GM21528 (cell line): ENCODE measurements around the gene TELO2.
"Not testable (repeated sequence)": the region's sequence is repeated elsewhere in the genome, so short reads cannot be mapped to it uniquely, and the experiment has no call there.

Experiments used
- ATAC-seq: cut with Tn5 transposase; IDR thresholded peaks from one replicate; pipeline ENCODE4 v1.9.1; 2021; ENCODE audit warnings: mild to moderate bottlenecking, moderate library complexity; ENCODE audit not compliant: unreplicated experiment, low FRiP score

TELO2 gene

DNA sequence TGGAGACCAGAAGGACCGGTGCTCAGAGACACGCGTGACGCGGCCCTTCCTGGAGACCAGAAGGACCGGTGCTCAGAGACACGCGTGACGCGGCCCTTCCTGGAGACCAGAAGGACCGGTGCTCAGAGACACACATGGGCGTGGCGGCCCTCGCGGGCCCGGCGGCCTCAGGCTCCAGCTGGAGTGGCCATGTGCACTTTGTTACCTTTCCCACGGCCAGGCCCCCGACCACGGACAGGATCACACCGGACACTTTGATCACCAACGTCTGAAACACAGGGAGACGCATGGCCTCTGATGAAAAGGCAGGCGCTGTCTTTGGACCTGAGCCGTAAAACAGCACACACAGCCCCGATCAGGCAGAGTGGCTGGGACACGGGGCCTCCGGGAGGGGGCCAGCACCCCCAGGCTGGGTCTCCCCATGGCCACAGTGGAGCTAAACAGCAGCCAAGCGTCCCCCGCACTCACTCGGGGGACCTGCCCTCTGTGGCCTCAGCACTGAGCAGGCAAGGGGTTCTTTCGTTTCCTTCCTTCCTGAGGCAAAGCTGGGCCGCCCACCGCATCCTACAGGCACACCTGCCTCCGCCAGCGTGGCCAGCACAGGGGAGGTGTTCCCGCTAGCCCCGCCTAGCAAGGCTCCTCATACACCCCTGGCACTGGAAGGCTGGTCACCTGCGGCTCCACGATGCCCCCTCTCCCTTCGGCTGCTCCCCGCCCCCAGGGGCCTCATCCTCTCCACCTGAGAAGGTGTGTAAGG is 35.5 kb upstream of the TELO2 start:
- no peak for ATAC-seq

- no peak for ATAC-seq
Observed at GRCh38 chr16:1458336-1458976, 34.7 kb upstream of the TELO2 start.

DNA sequence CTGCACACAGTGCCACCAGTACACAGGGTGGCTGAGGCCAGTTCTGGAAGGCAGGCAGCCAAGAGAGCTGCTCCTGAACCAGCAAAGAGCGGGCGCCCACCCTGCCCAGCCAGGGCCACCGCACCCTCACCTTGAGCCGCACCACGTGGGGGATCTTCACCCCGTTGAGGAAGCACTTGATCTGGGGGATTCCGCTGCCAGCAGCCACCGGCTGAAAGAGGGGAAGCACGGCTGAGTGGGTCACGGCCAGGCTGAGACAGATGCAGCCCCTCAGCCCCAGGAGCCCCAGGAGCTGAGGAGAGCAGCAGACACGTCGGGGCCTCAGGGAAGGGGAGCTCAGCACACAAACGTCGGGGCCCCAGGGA is 34.2 kb upstream of the TELO2 start:
- ATAC-seq, result no peak

DNA sequence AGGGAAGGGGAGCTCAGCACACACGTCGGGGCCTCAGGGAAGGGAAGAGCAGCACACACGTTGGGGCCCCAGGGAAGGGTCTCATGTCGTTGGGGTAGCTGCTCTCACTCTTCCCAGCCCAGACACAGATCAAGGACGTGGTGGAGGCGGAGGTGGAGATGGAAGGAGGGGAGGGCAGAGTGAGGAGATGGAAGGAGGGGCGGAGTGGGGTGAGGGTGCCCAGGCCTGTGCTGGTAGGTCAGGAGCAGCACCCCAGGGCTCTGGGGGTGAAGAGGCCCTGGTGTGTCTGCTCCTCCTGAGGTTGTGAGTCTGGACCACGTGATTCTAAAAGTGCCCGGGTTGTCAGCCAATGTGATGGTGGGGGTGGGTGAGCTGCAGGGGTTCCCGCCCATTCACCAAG is 33.2 kb upstream of the TELO2 start:
- ATAC-seq, result no peak

DNA sequence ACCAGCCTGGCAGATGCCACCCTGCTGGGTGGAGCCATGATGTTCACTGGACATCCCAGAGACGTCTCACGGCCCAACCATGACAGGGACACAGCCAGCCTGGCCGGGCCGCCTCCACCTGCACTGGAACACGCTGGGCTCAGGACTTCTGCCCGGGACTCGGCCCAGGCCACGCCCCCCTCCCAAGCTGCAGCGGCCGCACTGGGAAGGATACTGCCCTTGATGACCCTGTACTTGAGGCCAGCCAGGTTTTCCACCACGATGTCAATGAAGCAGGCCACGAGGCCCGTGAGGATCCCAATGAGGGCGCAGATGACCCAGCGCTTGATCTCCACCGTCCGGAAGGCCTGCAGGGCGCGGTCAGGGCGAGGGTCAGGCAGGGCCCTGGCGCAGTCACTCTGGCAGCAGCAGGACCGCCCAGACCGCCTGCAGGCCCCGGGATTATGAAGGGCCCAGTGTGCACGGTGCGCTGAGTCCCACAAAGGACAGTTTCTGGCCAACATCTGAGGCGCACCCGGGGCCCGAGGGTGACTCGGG is 32.5 kb upstream of the TELO2 start:
- ATAC-seq, result no peak

GRCh38 chr16:1461146-1461545 is 32.0 kb upstream of the TELO2 start:
- no peak for ATAC-seq

DNA sequence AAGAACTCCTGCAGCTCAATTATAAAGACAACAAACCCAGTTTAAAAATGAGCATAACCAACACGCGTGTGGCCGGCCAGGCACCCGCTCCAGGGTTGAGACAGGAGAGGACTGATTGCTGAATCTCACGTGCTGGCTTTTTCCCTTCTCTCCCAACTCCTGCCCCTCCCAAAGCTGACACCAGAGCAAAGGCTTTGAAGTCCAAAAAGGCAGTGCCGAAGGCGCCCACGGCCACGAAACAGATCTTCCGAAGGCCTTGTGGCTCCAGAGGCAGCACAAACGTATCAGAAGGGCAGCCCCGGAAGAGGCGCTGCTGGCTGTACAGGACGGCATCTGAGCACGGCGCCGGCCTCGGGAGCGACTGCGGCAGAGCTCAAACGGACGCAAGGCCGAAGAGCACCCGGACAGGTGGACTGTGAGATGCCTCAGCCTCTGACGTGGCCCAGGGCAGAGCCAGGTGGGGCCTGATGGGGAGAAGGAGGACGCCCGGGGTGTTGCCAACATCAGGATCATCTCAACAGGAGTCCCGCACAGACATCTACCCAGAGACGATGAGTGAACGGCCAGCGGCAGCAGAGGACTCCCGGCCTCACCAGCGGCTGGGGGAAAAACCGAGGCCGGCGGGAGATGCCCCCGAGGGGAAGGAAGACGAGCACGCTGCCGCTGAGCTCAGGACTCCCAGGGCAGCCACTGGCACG is 28.8 kb upstream of the TELO2 start:
- no peak for ATAC-seq

GRCh38 chr16:1464894-1465566 is 28.1 kb upstream of the TELO2 start:
- no peak for ATAC-seq

DNA sequence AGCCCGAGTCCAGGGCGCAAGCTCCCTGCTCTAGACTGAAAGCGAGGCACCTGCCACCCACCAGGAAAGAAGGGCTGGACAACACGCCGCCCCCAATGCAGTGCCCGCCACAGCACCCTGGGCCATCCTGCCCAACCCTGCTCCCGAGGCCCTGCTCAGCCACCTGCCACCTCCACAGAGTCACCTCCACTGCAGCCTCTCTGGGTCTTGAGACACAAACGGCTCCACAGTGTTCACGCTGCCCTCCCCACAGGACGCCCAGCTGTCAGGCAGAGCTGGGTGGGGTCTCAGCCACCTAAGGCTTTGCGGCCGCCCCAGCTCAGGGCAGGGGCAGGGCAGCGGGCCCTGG is 27.6 kb upstream of the TELO2 start:
- no peak for ATAC-seq

DNA sequence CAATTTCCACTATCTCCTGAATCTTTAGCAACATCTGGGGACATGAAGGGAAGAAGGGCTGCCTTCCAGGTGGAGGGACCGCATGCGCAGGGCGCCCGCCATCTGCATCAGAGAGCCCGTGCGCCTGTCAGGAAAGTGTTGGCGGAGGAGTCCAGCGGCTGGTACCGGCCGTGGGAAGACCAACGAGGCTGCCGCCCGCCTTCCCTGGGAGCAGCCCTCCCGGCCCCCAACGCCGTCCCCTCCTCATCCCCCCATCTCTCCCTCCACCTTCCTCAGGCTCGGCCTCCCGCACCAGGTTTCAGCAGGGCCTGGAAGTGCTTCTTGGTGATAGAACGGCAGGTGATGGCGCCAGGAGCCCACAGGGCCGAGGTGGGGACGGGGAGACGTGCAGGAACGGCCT is 27.1 kb upstream of the TELO2 start:
- ATAC-seq, result no peak

GRCh38 chr16:1466968-1467521 is 26.1 kb upstream of the TELO2 start:
- no peak for ATAC-seq

- no peak for ATAC-seq
Observed at GRCh38 chr16:1468426-1468810, 24.7 kb upstream of the TELO2 start.

- not testable (repeated sequence) for ATAC-seq
Observed at GRCh38 chr16:1469141-1469540, 24.0 kb upstream of the TELO2 start.

DNA sequence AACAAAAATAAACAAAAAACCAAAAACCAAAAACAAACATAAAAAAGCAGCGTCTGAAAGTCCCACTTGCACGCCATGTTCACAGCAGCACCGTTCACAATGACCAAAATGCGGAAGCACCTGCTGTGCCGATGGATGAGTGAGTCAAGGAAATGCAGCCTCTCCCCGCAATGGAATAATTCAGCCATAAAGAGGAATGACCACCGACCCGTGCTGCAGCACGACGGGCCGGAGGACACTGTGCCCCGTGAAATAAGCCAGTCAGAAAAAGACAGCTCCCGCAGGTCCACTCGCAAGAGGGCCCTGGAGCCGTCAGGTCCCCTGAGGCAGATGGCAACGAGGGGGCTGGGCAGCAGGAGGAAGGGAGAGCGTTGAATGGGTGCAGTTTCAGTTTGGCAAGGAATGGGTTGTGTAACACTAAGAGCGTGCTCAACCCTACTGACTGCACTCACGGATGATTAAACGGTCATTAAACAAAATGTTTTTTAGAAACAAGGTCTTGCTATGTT is 23.4 kb upstream of the TELO2 start:
- ATAC-seq, result no peak

DNA sequence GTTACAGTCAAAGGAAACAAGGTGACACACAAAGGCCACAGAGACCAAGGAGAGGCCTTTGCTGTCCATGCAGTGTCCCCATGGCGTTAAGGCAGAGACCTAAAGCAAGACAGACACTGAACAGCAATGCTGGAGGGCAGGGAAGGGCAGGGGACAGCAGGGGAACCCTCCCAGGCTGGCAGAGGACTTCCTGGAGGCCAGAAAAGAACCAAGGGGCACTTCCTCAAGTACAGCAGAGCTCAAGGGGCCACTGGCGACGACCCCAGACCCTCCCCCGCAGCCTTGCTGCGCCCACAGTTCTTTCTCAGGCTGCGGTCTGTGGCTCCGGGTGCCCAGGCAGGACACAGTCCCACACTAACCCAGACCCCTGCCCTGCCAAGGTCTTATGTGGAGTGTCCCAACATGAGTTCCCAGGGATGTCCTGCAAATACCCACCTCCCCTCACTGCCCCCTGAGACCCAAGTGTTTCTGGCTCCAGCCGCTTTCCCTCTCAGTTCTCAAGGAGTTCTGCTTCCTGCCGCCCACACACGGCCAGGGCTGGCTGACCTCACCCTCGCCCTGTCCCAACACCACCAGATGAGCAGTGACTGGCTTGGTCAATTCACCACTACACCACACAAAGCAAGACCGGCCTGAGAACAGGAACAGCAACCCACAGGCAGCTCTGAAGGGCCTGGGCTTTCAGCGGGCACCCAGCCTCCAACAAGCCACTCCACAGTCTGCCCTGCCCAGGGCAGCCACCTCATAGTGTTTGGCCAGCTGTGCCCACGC is 22.5 kb upstream of the TELO2 start:
- ATAC-seq, result no peak

GRCh38 chr16:1471569-1472194 is 21.5 kb upstream of the TELO2 start:
- no peak for ATAC-seq

GRCh38 chr16:1472974-1473373 is 20.2 kb upstream of the TELO2 start:
- ATAC-seq, result no peak

- ATAC-seq, result peak; percentile 36
Observed at GRCh38 chr16:1474082-1474795, 18.9 kb upstream of the TELO2 start.
